Skeletal muscle satellite cell (primary cell): ENCODE data around the gene P2RX6.
"Not testable (repeated sequence)": the region's sequence is repeated elsewhere in the genome, so short reads cannot be mapped to it uniquely, and the experiment has no call there.

Experiments
- H3K27me3 ChIP-seq: 2 replicates; pipeline ENCODE4 v1.7.0; 2013; ENCODE audit warnings: low read length; ENCODE audit not compliant: control insufficient read depth, insufficient read depth
- H3K36me3 ChIP-seq: 2 replicates; pipeline ENCODE4 v1.7.0; 2013; ENCODE audit warnings: mild to moderate bottlenecking, control low read depth, low read length; ENCODE audit not compliant: insufficient read depth
- H3K4me1 ChIP-seq: 2 replicates; pipeline ENCODE4 v1.7.0; 2013; ENCODE audit warnings: low read length; ENCODE audit not compliant: control insufficient read depth, insufficient read depth
- H3K4me2 ChIP-seq: 2 replicates; pipeline ENCODE4 v1.7.0; 2013; ENCODE audit warnings: mild to moderate bottlenecking, low read length
- H3K4me3 ChIP-seq: 2 replicates; pipeline ENCODE4 v1.7.0; 2013; ENCODE audit warnings: low read length
- H3K9ac ChIP-seq: 2 replicates; pipeline ENCODE4 v1.7.0; 2013; ENCODE audit warnings: mild to moderate bottlenecking, low read depth, low read length, moderate library complexity
- H3K9me3 ChIP-seq: replicated peaks from 2 replicates; pipeline ENCODE4 v1.7.0; 2013; ENCODE audit warnings: mild to moderate bottlenecking, control low read depth, low read length

The P2RX6 gene

GRCh38 chr22:20997536-20998257 lies 17.3 kb upstream of the P2RX6 start:
- Histone ChIP-seq H3K4me3 (no peak overlapping the region), H3K4me2 (no peak overlapping the region), H3K9me3 (no peaks in the 10 kb centered on the region), H3K9ac (no peak overlapping the region), H3K36me3 (peaks cover 50% of the 10 kb centered on the region), H3K4me1 (peaks cover 15% of the 10 kb centered on the region), H3K27me3 (no peaks in the 10 kb centered on the region)

GRCh38 chr22:20998411-20999336 lies 16.3 kb upstream of the P2RX6 start:
- Histone ChIP-seq H3K9ac (no peak overlapping the region), H3K9me3 (no peaks in the 10 kb centered on the region), H3K4me1 (peaks cover 22% of the 10 kb centered on the region), H3K4me2 (no peak overlapping the region), H3K27me3 (no peaks in the 10 kb centered on the region), H3K36me3 (peaks cover 42% of the 10 kb centered on the region), H3K4me3 (no peak overlapping the region)

GRCh38 chr22:20999350-21000206 lies 15.4 kb upstream of the P2RX6 start:
- Histone ChIP-seq H3K9ac (no peak overlapping the region), H3K36me3 (peaks cover 38% of the 10 kb centered on the region), H3K4me1 (peaks cover 25% of the 10 kb centered on the region), H3K4me3 (no peak overlapping the region), H3K4me2 (peak overlapping the region; percentile 94), H3K9me3 (no peaks in the 10 kb centered on the region), H3K27me3 (no peaks in the 10 kb centered on the region)

GRCh38 chr22:21000207-21000986 lies 14.6 kb upstream of the P2RX6 start:
- no peaks in the 10 kb centered on the region for H3K27me3 ChIP-seq
- peak overlapping the region; percentile 90 for H3K9ac ChIP-seq
- peak overlapping the region; percentile 94 for H3K4me2 ChIP-seq
- H3K9me3 ChIP-seq: no peaks in the 10 kb centered on the region
- peaks cover 30% of the 10 kb centered on the region for H3K36me3 ChIP-seq
- H3K4me3 ChIP-seq: peak overlapping the region; percentile 79
- H3K4me1 ChIP-seq: peaks cover 25% of the 10 kb centered on the region

- peaks cover 25% of the 10 kb centered on the region for H3K4me1 ChIP-seq
- H3K36me3 ChIP-seq: peaks cover 30% of the 10 kb centered on the region
- H3K27me3 ChIP-seq: no peaks in the 10 kb centered on the region
- H3K4me3 ChIP-seq: peak overlapping the region; percentile 79
- H3K9me3 ChIP-seq: no peaks in the 10 kb centered on the region
- peak overlapping the region; percentile 90 for H3K9ac ChIP-seq
- peak overlapping the region; percentile 94 for H3K4me2 ChIP-seq
Observed at GRCh38 chr22:21000987-21001600, 13.9 kb upstream of the P2RX6 start.

- H3K4me1 ChIP-seq: peaks cover 25% of the 10 kb centered on the region
- no peaks in the 10 kb centered on the region for H3K9me3 ChIP-seq
- peak within 1 kb of the TSS; percentile 90 for H3K9ac ChIP-seq
- H3K4me2 ChIP-seq: peak within 1 kb of the TSS; percentile 94
- peak within 1 kb of the TSS; percentile 79 for H3K4me3 ChIP-seq
- peaks cover 30% of the 10 kb centered on the region for H3K36me3 ChIP-seq
- no peaks in the 10 kb centered on the region for H3K27me3 ChIP-seq
Observed at GRCh38 chr22:21001601-21002325, 13.2 kb upstream of the P2RX6 start, which contains the start of gene THAP7. THAP7 (minus strand) TSS chr22:21002118; CDS start chr22:21001911, 207 bp downstream.

GRCh38 chr22:21003782-21004181 lies 11.2 kb upstream of the P2RX6 start:
- peaks cover 12% of the 10 kb centered on the region for H3K36me3 ChIP-seq
- no peak overlapping the region for H3K4me3 ChIP-seq
- peaks cover 25% of the 10 kb centered on the region for H3K4me1 ChIP-seq
- peak overlapping the region; percentile 94 for H3K4me2 ChIP-seq
- peak overlapping the region; percentile 90 for H3K9ac ChIP-seq
- H3K27me3 ChIP-seq: no peaks in the 10 kb centered on the region
- H3K9me3 ChIP-seq: no peaks in the 10 kb centered on the region

- not testable (repeated sequence) for H3K27me3 ChIP-seq, H3K4me3 ChIP-seq, H3K4me2 ChIP-seq, H3K36me3 ChIP-seq, H3K9me3 ChIP-seq, H3K9ac ChIP-seq
- peaks cover 10% of the 10 kb centered on the region for H3K4me1 ChIP-seq
Observed at GRCh38 chr22:21009208-21009607, 5.8 kb upstream of the P2RX6 start.

GRCh38 chr22:21009638-21010425 lies 5.1 kb upstream of the P2RX6 start:
- Histone ChIP-seq H3K36me3 (no peaks in the 10 kb centered on the region), H3K9me3 (no peaks in the 10 kb centered on the region), H3K9ac (no peak overlapping the region), H3K4me2 (no peak overlapping the region), H3K27me3 (no peaks in the 10 kb centered on the region), H3K4me1 (peaks cover 16% of the 10 kb centered on the region), H3K4me3 (no peak overlapping the region)
